SK-N-SH (cell line): ENCODE measurements around the gene JKAMP. TPM values are rescaled to one million over a fixed set of nuclear protein-coding genes. Genes with fewer than 3 reads are reported as not detected.

ENCODE experiments used
- CTCF ChIA-PET: fragments of 300-600, 350-600 bp; formaldehyde crosslinking; extraction: SDS; loops from one replicate; lab custom pipeline; 2021; lab: Yijun Ruan, JAX
- POLR2A ChIA-PET: fragments of 350-600 bp; sonication (Branson Sonifier 250); formaldehyde crosslinking; extraction: SDS; loops from one replicate; lab custom pipeline; 2020; ENCODE audit warnings: antibody characterized with exemption, inconsistent platforms; lab: Yijun Ruan, JAX
- DNase-seq: peaks from one replicate; pipeline ENCODE4 v3.0.0; 2012
- H2AFZ ChIP-seq: fragments of 200-600 bp; sonication (generic); 2 replicates; pipeline ENCODE4 v1.8.1; 2016; ENCODE audit warnings: antibody characterized with exemption, mild to moderate bottlenecking, low read depth
- H3F3A ChIP-seq: fragments of 200-600 bp; sonication (generic); replicated peaks from 2 replicates; pipeline ENCODE3; 2016; ENCODE audit warnings: antibody characterized with exemption, mild to moderate bottlenecking; ENCODE audit not compliant: insufficient read depth
- H3K27ac ChIP-seq, 2 experiments: fragments of 200-500 bp in 1 of 2; fragments of 200-600 bp in 1 of 2; sonication (Bioruptor generic) in 1 of 2; sonication (generic), shearing (Covaris generic) in 1 of 2; 2 replicates each; pipeline versions ENCODE4 v1.5.1 to v1.6.1; 2014 to 2016; ENCODE audit warnings: low read depth in 2 of 2, inconsistent platforms in 1 of 2, low read length in 1 of 2, mild to moderate bottlenecking in 1 of 2, mixed read lengths in 1 of 2
- H3K27me3 ChIP-seq: fragments of 200-600 bp; sonication (generic), shearing (Covaris generic); 2 replicates; pipeline ENCODE4 v1.6.1; 2016; ENCODE audit warnings: mixed run types; ENCODE audit not compliant: insufficient read depth
- H3K36me3 ChIP-seq, 2 experiments: fragments of 200-500 bp in 1 of 2; fragments of 200-600 bp in 1 of 2; sonication (Bioruptor generic) in 1 of 2; sonication (generic) in 1 of 2; replicated peaks in 1 of 2; 2 replicates each; pipeline versions ENCODE3 to v1.5.1; 2014 to 2016; ENCODE audit warnings: low read length in 1 of 2, mild to moderate bottlenecking in 1 of 2; ENCODE audit not compliant: insufficient read depth in 2 of 2, control insufficient read depth in 1 of 2
- H3K4me1 ChIP-seq, 2 experiments: fragments of 200-500 bp in 1 of 2; fragments of 200-600 bp in 1 of 2; sonication (Bioruptor generic) in 1 of 2; sonication (generic), shearing (Covaris generic) in 1 of 2; 2 replicates each; pipeline versions ENCODE4 v1.5.1 to v1.6.1; 2014 to 2016; ENCODE audit warnings: low read depth in 1 of 2, low read length in 1 of 2, mixed run types in 1 of 2; ENCODE audit not compliant: insufficient read depth in 2 of 2, control insufficient read depth in 1 of 2
- H3K4me2 ChIP-seq: fragments of 200-600 bp; sonication (generic), shearing (Covaris generic); 2 replicates; pipeline ENCODE4 v1.6.1; 2017; ENCODE audit warnings: mixed run types
- H3K4me3 ChIP-seq, 2 experiments: fragments of 200-500 bp in 1 of 2; fragments of 200-600 bp in 1 of 2; sonication (Bioruptor generic) in 1 of 2; sonication (generic), shearing (Covaris generic) in 1 of 2; 2 replicates each; pipeline versions ENCODE4 v1.5.1 to v1.8.1; 2014 to 2016; ENCODE audit warnings: low read depth in 2 of 2, inconsistent platforms in 1 of 2, low read length in 1 of 2, mild to moderate bottlenecking in 1 of 2, mixed read lengths in 1 of 2, moderate library complexity in 1 of 2
- H3K79me2 ChIP-seq: fragments of 200-600 bp; sonication (generic); 2 replicates; pipeline ENCODE4 v1.8.1; 2017; ENCODE audit warnings: mild to moderate bottlenecking; ENCODE audit not compliant: insufficient read depth
- H3K9ac ChIP-seq: fragments of 200-600 bp; sonication (generic); 2 replicates; pipeline ENCODE4 v1.6.1; 2017; ENCODE audit warnings: mixed run types
- H3K9me2 ChIP-seq: fragments of 200-600 bp; sonication (generic); 2 replicates; pipeline ENCODE4 v1.6.1; 2017; ENCODE audit warnings: mixed run types
- H3K9me3 ChIP-seq: fragments of 200-600 bp; sonication (generic); 2 replicates; pipeline ENCODE4 v1.6.1; 2017; ENCODE audit warnings: mixed run types, mild to moderate bottlenecking, moderate library complexity
- H4K20me1 ChIP-seq: fragments of 200-600 bp; sonication (generic); 2 replicates; pipeline ENCODE4 v1.6.1; 2017; ENCODE audit warnings: mild to moderate bottlenecking, mixed run types; ENCODE audit not compliant: insufficient read depth
- FOSL2 ChIP-seq: IDR thresholded peaks from 2 replicates; pipeline ENCODE4 v1.4.0; 2012; ENCODE audit warnings: low read depth, mild to moderate bottlenecking, moderate library complexity, borderline replicate concordance
- GABPA ChIP-seq: IDR thresholded peaks from 2 replicates; pipeline ENCODE4 v1.4.0; 2012; ENCODE audit warnings: low read depth, mild to moderate bottlenecking
- GATA2 ChIP-seq: sonication (generic); formaldehyde crosslinking; IDR thresholded peaks from 2 replicates; pipeline ENCODE4 v1.5.0; 2020; ENCODE audit warnings: mild to moderate bottlenecking, missing genetic modification reagents
- MEF2A ChIP-seq: IDR thresholded peaks from 2 replicates; pipeline ENCODE4 v1.4.0; 2012; ENCODE audit warnings: low read depth, borderline replicate concordance
- MXI1 ChIP-seq: IDR thresholded peaks from 2 replicates; pipeline ENCODE4 v1.6.1; 2012; ENCODE audit warnings: mild to moderate bottlenecking, low read depth, low read length, improper control_type of control experiment
- NFIC ChIP-seq: IDR thresholded peaks from 2 replicates; pipeline ENCODE4 v1.4.0; 2012; ENCODE audit warnings: borderline replicate concordance
- RAD21 ChIP-seq: IDR thresholded peaks from 2 replicates; pipeline ENCODE4 v1.6.1; 2012; ENCODE audit warnings: mild to moderate bottlenecking, low read length
- RCOR1 ChIP-seq: fragments of 150-350 bp; IDR thresholded peaks from 2 replicates; pipeline ENCODE4 v1.6.1; 2017; ENCODE audit warnings: antibody characterized with exemption, low read length
- RFX5 ChIP-seq: IDR thresholded peaks from 2 replicates; pipeline ENCODE4 v1.6.1; 2012; ENCODE audit warnings: mild to moderate bottlenecking, improper control_type of control experiment, low read length
- SIN3A ChIP-seq: IDR thresholded peaks from 2 replicates; pipeline ENCODE4 v1.6.1; 2012; ENCODE audit warnings: low read depth, mild to moderate bottlenecking, low read length, moderate library complexity, borderline replicate concordance
- SMC3 ChIP-seq: IDR thresholded peaks from 2 replicates; pipeline ENCODE4 v1.6.1; 2012; ENCODE audit warnings: low read depth, low read length, improper control_type of control experiment
- TAF1 ChIP-seq: IDR thresholded peaks from 2 replicates; pipeline ENCODE4 v1.6.1; 2012; ENCODE audit warnings: low read depth, mild to moderate bottlenecking, low read length, moderate library complexity, borderline replicate concordance
- WGBS: methylation state at CpG from one replicate; pipeline ENCODE4 v1.1.6; 2017; ENCODE audit warnings: low lambda C conversion rate; 5-methylcytosine and 5-hydroxymethylcytosine counted together
- polyA plus RNA-seq, 3 experiments: library from polyadenylated mRNA; depleted of rRNA; stranded (reverse); fragments of >200 nt; gene quantifications; 2 replicates each; pipeline ENCODE4 v1.2.3, GENCODE V29; 2012
- TF ChIP-seq, protein P1 (sequence below): fragments of 200-600 bp; sonication (generic); IDR thresholded peaks from 2 replicates; pipeline ENCODE4 v1.6.1; 2017; ENCODE audit warnings: antibody characterized with exemption, mild to moderate bottlenecking, moderate library complexity
- TF ChIP-seq, protein P2 (sequence below): IDR thresholded peaks from 2 replicates; pipeline ENCODE4; 2012
- TF ChIP-seq, protein P3 (sequence below): IDR thresholded peaks from 2 replicates; pipeline ENCODE4 v1.6.1; 2012; ENCODE audit warnings: mild to moderate bottlenecking, low read depth, low read length, moderate library complexity
- TF ChIP-seq, protein P4 (sequence below): IDR thresholded peaks from 2 replicates; pipeline ENCODE4 v1.4.0; 2012; ENCODE audit warnings: low read depth, borderline replicate concordance

The JKAMP gene
- polyA plus RNA-seq, 1 of the 3 experiments (the other 2 are of a cell fraction) = 95.4 TPM

DNA sequence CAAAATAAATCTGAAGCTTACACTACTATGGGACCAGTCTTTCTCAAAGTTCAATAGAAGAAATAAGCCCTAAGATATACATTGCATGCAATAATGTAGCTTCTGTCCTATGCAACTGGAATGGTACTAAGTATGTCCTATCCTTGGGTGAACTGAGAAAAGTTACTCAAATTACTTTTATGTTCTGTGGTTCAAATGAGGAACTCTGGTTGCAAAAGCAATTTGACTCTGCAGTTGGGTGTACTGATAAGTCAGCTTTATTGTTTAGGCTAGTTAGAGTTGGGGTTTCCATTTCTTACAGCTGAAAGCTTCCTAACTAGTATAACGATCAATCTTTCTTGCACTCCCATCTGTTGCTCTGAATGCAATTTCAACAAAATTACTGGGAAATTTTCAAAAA is 48.3 kb upstream of the JKAMP start:
- no peak overlapping the region for H3K4me2 ChIP-seq
- H3K27me3 ChIP-seq = no peaks in the 10 kb centered on the region
- no peak for DNase-seq
- peaks cover 0 to 36% of the 10 kb centered on the region in 2 experiments for H3K36me3 ChIP-seq
- H2AFZ ChIP-seq = no peak overlapping the region
- 100% methylated on average over 1 of the region's 1 CpG for WGBS
- TF ChIP-seq RFX5 (no peak), MEF2A (no peak), GABPA (no peak), TAF1 (no peak), NFIC (no peak), SIN3A (no peak), FOSL2 (no peak), RCOR1 (no peak), GATA2 (CRISPR knock-in tag) (no peak), RAD21 (no peak), MXI1 (no peak), SMC3 (no peak)
- TF ChIP-seq, protein P1, sequence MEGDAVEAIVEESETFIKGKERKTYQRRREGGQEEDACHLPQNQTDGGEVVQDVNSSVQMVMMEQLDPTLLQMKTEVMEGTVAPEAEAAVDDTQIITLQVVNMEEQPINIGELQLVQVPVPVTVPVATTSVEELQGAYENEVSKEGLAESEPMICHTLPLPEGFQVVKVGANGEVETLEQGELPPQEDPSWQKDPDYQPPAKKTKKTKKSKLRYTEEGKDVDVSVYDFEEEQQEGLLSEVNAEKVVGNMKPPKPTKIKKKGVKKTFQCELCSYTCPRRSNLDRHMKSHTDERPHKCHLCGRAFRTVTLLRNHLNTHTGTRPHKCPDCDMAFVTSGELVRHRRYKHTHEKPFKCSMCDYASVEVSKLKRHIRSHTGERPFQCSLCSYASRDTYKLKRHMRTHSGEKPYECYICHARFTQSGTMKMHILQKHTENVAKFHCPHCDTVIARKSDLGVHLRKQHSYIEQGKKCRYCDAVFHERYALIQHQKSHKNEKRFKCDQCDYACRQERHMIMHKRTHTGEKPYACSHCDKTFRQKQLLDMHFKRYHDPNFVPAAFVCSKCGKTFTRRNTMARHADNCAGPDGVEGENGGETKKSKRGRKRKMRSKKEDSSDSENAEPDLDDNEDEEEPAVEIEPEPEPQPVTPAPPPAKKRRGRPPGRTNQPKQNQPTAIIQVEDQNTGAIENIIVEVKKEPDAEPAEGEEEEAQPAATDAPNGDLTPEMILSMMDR = no peak
- TF ChIP-seq, protein P2, sequence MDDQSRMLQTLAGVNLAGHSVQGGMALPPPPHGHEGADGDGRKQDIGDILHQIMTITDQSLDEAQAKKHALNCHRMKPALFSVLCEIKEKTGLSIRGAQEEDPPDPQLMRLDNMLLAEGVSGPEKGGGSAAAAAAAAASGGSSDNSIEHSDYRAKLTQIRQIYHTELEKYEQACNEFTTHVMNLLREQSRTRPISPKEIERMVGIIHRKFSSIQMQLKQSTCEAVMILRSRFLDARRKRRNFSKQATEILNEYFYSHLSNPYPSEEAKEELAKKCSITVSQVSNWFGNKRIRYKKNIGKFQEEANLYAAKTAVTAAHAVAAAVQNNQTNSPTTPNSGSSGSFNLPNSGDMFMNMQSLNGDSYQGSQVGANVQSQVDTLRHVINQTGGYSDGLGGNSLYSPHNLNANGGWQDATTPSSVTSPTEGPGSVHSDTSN = no peak
- TF ChIP-seq, protein P3, sequence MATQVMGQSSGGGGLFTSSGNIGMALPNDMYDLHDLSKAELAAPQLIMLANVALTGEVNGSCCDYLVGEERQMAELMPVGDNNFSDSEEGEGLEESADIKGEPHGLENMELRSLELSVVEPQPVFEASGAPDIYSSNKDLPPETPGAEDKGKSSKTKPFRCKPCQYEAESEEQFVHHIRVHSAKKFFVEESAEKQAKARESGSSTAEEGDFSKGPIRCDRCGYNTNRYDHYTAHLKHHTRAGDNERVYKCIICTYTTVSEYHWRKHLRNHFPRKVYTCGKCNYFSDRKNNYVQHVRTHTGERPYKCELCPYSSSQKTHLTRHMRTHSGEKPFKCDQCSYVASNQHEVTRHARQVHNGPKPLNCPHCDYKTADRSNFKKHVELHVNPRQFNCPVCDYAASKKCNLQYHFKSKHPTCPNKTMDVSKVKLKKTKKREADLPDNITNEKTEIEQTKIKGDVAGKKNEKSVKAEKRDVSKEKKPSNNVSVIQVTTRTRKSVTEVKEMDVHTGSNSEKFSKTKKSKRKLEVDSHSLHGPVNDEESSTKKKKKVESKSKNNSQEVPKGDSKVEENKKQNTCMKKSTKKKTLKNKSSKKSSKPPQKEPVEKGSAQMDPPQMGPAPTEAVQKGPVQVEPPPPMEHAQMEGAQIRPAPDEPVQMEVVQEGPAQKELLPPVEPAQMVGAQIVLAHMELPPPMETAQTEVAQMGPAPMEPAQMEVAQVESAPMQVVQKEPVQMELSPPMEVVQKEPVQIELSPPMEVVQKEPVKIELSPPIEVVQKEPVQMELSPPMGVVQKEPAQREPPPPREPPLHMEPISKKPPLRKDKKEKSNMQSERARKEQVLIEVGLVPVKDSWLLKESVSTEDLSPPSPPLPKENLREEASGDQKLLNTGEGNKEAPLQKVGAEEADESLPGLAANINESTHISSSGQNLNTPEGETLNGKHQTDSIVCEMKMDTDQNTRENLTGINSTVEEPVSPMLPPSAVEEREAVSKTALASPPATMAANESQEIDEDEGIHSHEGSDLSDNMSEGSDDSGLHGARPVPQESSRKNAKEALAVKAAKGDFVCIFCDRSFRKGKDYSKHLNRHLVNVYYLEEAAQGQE = no peak
- TF ChIP-seq, protein P4, sequence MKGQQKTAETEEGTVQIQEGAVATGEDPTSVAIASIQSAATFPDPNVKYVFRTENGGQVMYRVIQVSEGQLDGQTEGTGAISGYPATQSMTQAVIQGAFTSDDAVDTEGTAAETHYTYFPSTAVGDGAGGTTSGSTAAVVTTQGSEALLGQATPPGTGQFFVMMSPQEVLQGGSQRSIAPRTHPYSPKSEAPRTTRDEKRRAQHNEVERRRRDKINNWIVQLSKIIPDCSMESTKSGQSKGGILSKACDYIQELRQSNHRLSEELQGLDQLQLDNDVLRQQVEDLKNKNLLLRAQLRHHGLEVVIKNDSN = no peak
- POLR2A ChIA-PET = no interaction called here
- no peaks in the 10 kb centered on the region for H3K9me3 ChIP-seq
- no peaks in the 10 kb centered on the region for H3K9me2 ChIP-seq
- no peaks in the 10 kb centered on the region for H4K20me1 ChIP-seq
- H3F3A ChIP-seq = peaks cover 27% of the 10 kb centered on the region
- no peak overlapping the region for H3K9ac ChIP-seq
- CTCF ChIA-PET = interaction anchor here (0.7 to 2.7 kb wide), 5 partner anchors 8 to 313 kb away, joined by 3 to 10 read pairs (median 3); no protein-coding TSS in a partner anchor
- no peak overlapping the region for H3K27ac ChIP-seq
- peaks cover 15% of the 10 kb centered on the region; the same call in 1 of the 2 replicates for H3K79me2 ChIP-seq
- H3K4me3 ChIP-seq = no peak overlapping the region
- H3K4me1 ChIP-seq = peaks cover 0 to 21% of the 10 kb centered on the region in 2 experiments; a peak in 3 of 4 replicates
